Caco-2 (cell line): ENCODE results near the gene CDKN1C. TPM values are rescaled to one million over a fixed set of nuclear protein-coding genes. Genes with fewer than 3 reads are reported as not detected.

Source experiments
- BruUV-seq: library from RNA; stranded (reverse); fragments of 400-500 nt; replicated peaks from 2 replicates; lab custom pipeline; 2021; lab: Mats Ljungman, UMichigan
- CTCF ChIA-PET: fragments of 300-600 bp; sonication (Branson Sonifier 250); formaldehyde crosslinking; loops from one replicate; lab custom pipeline; 2022; ENCODE audit warnings: antibody characterized with exemption; lab: Charles Lee
- POLR2A ChIA-PET: fragments of 300-600 bp; sonication (Branson Sonifier 250); formaldehyde crosslinking; loops from one replicate; lab custom pipeline; 2022; ENCODE audit warnings: antibody characterized with exemption; lab: Charles Lee
- DNase-seq, 2 experiments: peaks; one replicate each; pipeline versions ENCODE4 v3.0.0 to v3.0.0-alpha.2; 2020 to 2022
- H3K27me3 ChIP-seq: replicated peaks from 2 replicates; pipeline ENCODE4 v1.6.0; 2011; ENCODE audit warnings: low read length; ENCODE audit not compliant: control insufficient read depth, insufficient read depth
- H3K36me3 ChIP-seq: 2 replicates; pipeline ENCODE4 v1.5.1; 2011; ENCODE audit warnings: low read length; ENCODE audit not compliant: control insufficient read depth, insufficient read depth
- H3K4me1 ChIP-seq: fragments of 250-450 bp; sonication (Bioruptor Pico); 2 replicates; pipeline ENCODE4 v1.5.1; 2020; ENCODE audit warnings: mild to moderate bottlenecking
- H3K4me3 ChIP-seq: 2 replicates; pipeline ENCODE4 v1.5.1; 2011; ENCODE audit warnings: low read depth, mild to moderate bottlenecking, control low read depth, low read length
- H3K9me3 ChIP-seq: fragments of 250-450 bp; sonication (Bioruptor Pico); 2 replicates; pipeline ENCODE4 v1.5.1; 2020; ENCODE audit warnings: mild to moderate bottlenecking, moderate library complexity
- H3K27ac Mint-ChIP-seq: one replicate; pipeline ENCODE4 v1.8.0; 2022; ENCODE audit warnings: mixed read lengths; ENCODE audit not compliant: unreplicated experiment
- H3K27me3 Mint-ChIP-seq: one replicate; pipeline ENCODE4 v1.8.0; 2022; ENCODE audit warnings: mixed read lengths; ENCODE audit not compliant: insufficient read depth, unreplicated experiment
- H3K36me3 Mint-ChIP-seq: one replicate; pipeline ENCODE4 v1.8.0; 2022; ENCODE audit warnings: mild to moderate bottlenecking, mixed read lengths; ENCODE audit not compliant: insufficient read depth, unreplicated experiment
- H3K4me1 Mint-ChIP-seq: one replicate; pipeline ENCODE4 v1.8.0; 2022; ENCODE audit warnings: low read depth, mixed read lengths; ENCODE audit not compliant: unreplicated experiment
- H3K4me3 Mint-ChIP-seq: one replicate; pipeline ENCODE4 v1.8.0; 2022; ENCODE audit warnings: mild to moderate bottlenecking, moderate library complexity, mixed read lengths; ENCODE audit not compliant: unreplicated experiment
- H3K9me3 Mint-ChIP-seq: one replicate; pipeline ENCODE4 v1.8.0; 2022; ENCODE audit warnings: mixed read lengths; ENCODE audit not compliant: unreplicated experiment
- CTCF ChIP-seq, 2 experiments: fragments of 200-600 bp in 1 of 2; IDR thresholded peaks; 1 replicate in 1 of 2; 2 replicates in 1 of 2; pipeline versions ENCODE4 v1.5.1 to v1.8.0; 2011 to 2022; ENCODE audit warnings: antibody characterized with exemption in 1 of 2, control low read depth in 1 of 2, inconsistent platforms in 1 of 2, low read depth in 1 of 2, low read length in 1 of 2, mild to moderate bottlenecking in 1 of 2, moderate library complexity in 1 of 2; ENCODE audit not compliant: insufficient read depth in 1 of 2, severe bottlenecking in 1 of 2, unreplicated experiment in 1 of 2
- intact Hi-C: fragments of 100-400 bp; cut with micrococcal nuclease; formaldehyde crosslinking; loops from one replicate; pipeline ENCODE4 v1.10.0; 2022; ENCODE audit not compliant: unreplicated experiment
- total RNA-seq: library from RNA; stranded (reverse); gene quantifications from 2 replicates; pipeline ENCODE4 v1.2.3, GENCODE V29; 2022

The CDKN1C gene
- total RNA-seq, 1 experiment from 2014 or later, result 25.5 TPM

GRCh38 chr11:2933375-2934020 is 47.9 kb upstream of the CDKN1C start:
- H3K4me3 ChIP-seq, result no peak overlapping the region
- CTCF ChIA-PET, result no interaction called here

GRCh38 chr11:2932850-2933251 is 47.3 kb upstream of the CDKN1C start:
- peaks cover 16% of the 10 kb centered on the region for H3K4me1 ChIP-seq
- no peak for TF ChIP-seq CTCF (IDR thresholded peaks at IDR 0.05; ENCODE audit: insufficient read depth in 1 of 2, low read depth in 1 of 2, low read length in 1 of 2, severe bottlenecking in 1 of 2, unreplicated experiment in 1 of 2)
- H3K27me3 ChIP-seq, result no peaks in the 10 kb centered on the region
- H3K27me3 Mint-ChIP-seq, result no peaks in the 10 kb centered on the region
- POLR2A ChIA-PET, result no interaction called here
- H3K4me1 Mint-ChIP-seq, result no peaks in the 10 kb centered on the region
- peaks cover 10% of the 10 kb centered on the region for H3K9me3 Mint-ChIP-seq
- CTCF ChIA-PET, result no interaction called here
- H3K4me3 ChIP-seq, result no peak overlapping the region
- H3K9me3 ChIP-seq, result no peaks in the 10 kb centered on the region
- H3K27ac Mint-ChIP-seq, result no peak overlapping the region
- intact Hi-C loops, result loop anchor here (5.0 kb wide), 1 partner anchor 159 kb away; no protein-coding TSS in a partner anchor
- peak in 1 of 2 experiments; percentile 36 for DNase-seq
- H3K36me3 Mint-ChIP-seq, result peaks cover 34% of the 10 kb centered on the region
- BruUV-seq, result no TSS peak
- H3K36me3 ChIP-seq, result no peaks in the 10 kb centered on the region
- no peak overlapping the region for H3K4me3 Mint-ChIP-seq

More at GRCh38 chr11:2933375-2934020, 47.9 kb upstream of the CDKN1C start:
- Mint-ChIP-seq H3K27ac (no peak overlapping the region), H3K4me3 (no peak overlapping the region), H3K4me1 (no peaks in the 10 kb centered on the region), H3K36me3 (peaks cover 39% of the 10 kb centered on the region), H3K27me3 (no peaks in the 10 kb centered on the region), H3K9me3 (peaks cover 16% of the 10 kb centered on the region)
- Histone ChIP-seq H3K36me3 (no peaks in the 10 kb centered on the region), H3K9me3 (no peaks in the 10 kb centered on the region), H3K27me3 (no peaks in the 10 kb centered on the region), H3K4me1 (peaks cover 12% of the 10 kb centered on the region)
- DNase-seq, result peak in 1 of 2 experiments; percentile 37
- intact Hi-C loops, result loop anchor here (5.0 kb wide), 1 partner anchor 159 kb away; no protein-coding TSS in a partner anchor
- no peak for TF ChIP-seq CTCF (IDR thresholded peaks at IDR 0.05; ENCODE audit: insufficient read depth in 1 of 2, low read depth in 1 of 2, low read length in 1 of 2, severe bottlenecking in 1 of 2, unreplicated experiment in 1 of 2)
- BruUV-seq, result no TSS peak
- POLR2A ChIA-PET, result no interaction called here

GRCh38 chr11:2931771-2932738 is 46.5 kb upstream of the CDKN1C start:
- peaks cover 19% of the 10 kb centered on the region for H3K4me1 ChIP-seq
- H3K9me3 ChIP-seq, result no peaks in the 10 kb centered on the region
- no peaks in the 10 kb centered on the region for H3K36me3 ChIP-seq
- intact Hi-C loops, result loop anchor here (2.0 to 5.0 kb wide), 2 partner anchors 39 to 160 kb away; no protein-coding TSS in a partner anchor
- peak in 1 of 2 experiments; percentile 39 for DNase-seq
- BruUV-seq, result no TSS peak
- CTCF ChIA-PET, result no interaction called here
- no peak overlapping the region for H3K4me3 ChIP-seq
- TF ChIP-seq CTCF (IDR thresholded peaks at IDR 0.05; ENCODE audit: insufficient read depth in 1 of 2, low read depth in 1 of 2, low read length in 1 of 2, severe bottlenecking in 1 of 2, unreplicated experiment in 1 of 2), result no peak
- POLR2A ChIA-PET, result interaction anchor here (0.6 kb wide), 1 partner anchor 16 kb away, joined by 3 read pairs; no protein-coding TSS in a partner anchor
- Mint-ChIP-seq H3K27ac (no peak overlapping the region), H3K4me3 (no peak overlapping the region), H3K27me3 (no peaks in the 10 kb centered on the region), H3K9me3 (peaks cover 2% of the 10 kb centered on the region), H3K4me1 (no peaks in the 10 kb centered on the region), H3K36me3 (peaks cover 31% of the 10 kb centered on the region)
- H3K27me3 ChIP-seq, result 0 out of 2 replicates have a peak, but pooled peaks cover 2% of the 10 kb centered on the region
